ENCODE data around the gene GHDC.
"Not testable (repeated sequence)": the region's sequence is repeated elsewhere in the genome, so short reads cannot be mapped to it uniquely, and the experiment has no call there.

The GHDC gene

DNA sequence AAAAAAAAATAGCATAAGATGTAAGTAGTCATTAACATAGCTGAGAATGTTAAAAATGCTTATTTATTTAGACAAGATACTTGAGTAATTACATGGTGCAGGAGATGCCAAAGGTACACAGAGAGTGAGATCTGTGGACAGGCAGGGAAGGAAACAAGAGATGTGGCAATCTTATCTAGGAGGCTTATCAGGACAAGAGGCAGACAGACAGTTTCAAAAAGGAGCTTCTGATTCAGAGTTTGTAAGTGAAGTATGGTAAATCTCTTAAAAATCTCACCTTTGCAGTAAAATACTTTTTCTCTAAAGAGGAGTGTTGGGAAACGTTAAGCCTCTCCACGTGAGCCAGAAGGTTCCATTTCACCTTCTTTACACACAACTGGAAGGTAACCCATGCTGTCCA, 19.9 kb upstream of the GHDC start:
- DNase-seq (ENCODE audit: low read depth): no peak
- TF ChIP-seq, protein P1, sequence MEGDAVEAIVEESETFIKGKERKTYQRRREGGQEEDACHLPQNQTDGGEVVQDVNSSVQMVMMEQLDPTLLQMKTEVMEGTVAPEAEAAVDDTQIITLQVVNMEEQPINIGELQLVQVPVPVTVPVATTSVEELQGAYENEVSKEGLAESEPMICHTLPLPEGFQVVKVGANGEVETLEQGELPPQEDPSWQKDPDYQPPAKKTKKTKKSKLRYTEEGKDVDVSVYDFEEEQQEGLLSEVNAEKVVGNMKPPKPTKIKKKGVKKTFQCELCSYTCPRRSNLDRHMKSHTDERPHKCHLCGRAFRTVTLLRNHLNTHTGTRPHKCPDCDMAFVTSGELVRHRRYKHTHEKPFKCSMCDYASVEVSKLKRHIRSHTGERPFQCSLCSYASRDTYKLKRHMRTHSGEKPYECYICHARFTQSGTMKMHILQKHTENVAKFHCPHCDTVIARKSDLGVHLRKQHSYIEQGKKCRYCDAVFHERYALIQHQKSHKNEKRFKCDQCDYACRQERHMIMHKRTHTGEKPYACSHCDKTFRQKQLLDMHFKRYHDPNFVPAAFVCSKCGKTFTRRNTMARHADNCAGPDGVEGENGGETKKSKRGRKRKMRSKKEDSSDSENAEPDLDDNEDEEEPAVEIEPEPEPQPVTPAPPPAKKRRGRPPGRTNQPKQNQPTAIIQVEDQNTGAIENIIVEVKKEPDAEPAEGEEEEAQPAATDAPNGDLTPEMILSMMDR (conservative IDR thresholded peaks at IDR 0.05; ENCODE audit: low read depth, low read length): no peak
- no peak overlapping the region for H3K4me3 ChIP-seq (ENCODE audit: low read length)

DNA sequence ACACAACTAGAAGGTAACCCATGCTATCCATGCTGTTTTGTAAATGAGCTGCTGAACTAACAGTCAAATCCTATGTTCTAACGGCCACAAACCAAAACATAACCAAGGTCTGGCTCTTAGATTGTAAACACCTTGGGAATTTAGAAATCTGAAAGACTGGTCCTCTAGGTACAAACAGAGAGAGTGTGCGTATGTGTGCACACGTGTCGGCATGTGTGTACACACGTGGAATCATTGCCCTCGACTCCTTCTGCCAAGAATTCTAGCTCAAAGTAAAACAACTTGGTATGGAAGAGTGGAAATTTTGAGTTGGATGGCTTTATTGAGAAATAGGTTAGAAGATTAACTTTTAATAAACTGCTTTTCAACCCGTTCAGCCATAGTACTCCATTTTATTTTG, 18.1 kb upstream of the GHDC start:
- H3K4me3 ChIP-seq (ENCODE audit: low read length): no peak overlapping the region
- TF ChIP-seq, protein P1 (conservative IDR thresholded peaks at IDR 0.05; ENCODE audit: low read depth, low read length): no peak
- no peak for DNase-seq (ENCODE audit: low read depth)

DNA sequence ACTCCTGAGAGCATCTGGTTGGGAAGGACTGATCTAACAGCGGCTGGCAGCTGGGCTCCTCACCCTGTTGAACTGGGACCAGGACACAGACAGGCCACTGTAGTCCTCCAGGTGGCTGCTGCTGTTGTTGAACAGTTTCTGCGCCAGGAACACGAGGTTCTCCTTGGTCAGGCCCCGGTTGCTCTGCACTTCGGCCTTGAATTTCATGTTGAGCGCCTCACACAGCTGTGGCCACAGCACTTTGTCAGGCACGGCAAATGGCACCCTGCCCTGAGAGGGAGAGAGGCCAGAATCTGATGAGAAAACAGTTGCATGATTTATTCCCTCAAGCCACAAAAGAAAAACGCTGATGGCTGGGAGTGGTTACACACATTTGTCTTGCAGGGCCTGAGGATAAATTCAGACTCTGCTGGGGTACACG, 17.6 kb upstream of the GHDC start:
- H3K4me3 ChIP-seq (ENCODE audit: low read length); DNase-seq (ENCODE audit: low read depth): not testable (repeated sequence)

DNA sequence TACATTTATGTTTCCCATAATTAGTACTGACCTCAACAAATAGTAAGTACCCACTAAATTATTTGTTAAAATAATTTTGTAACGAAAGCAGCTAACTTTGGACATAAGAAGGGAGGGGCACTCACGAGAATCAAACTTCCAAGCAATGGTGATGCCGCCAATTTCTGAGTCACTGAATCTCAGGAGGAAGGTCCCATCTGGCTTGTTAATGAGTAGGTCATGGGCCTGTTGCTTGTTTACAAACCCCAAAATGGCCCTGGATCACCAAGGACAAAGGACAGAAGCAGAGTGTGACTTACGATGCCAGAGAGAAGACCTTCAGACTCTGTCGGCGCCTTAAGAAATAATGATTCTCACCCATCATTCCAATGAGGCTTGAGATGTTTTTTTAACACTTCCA, 15.8 kb upstream of the GHDC start:
- H3K4me3 ChIP-seq (ENCODE audit: low read length): no peak overlapping the region
- DNase-seq (ENCODE audit: low read depth): no peak
- TF ChIP-seq, protein P1 (conservative IDR thresholded peaks at IDR 0.05; ENCODE audit: low read depth, low read length): no peak

DNA sequence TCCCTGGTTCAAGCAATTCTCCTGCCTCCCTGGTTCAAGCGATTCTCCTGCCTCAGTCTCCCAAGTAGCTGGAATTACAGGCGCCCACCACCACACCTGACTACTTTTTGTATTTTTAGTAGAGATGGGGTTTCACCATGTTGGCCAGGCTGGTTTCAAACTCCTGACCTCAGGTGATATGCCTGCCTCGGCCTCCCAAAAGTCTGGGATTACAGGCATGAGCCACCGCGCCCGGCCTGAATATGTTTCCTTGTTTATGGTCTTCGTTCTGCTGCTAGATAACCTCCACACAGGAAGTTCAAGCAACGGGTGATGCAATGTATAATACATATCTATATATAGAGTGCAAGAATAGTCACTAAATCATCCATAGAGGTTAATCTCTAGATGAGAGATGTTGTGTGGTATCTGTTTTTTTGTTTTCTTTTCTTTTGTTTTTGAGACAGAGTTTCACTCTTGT, 11.9 kb upstream of the GHDC start:
- H3K4me3 ChIP-seq (ENCODE audit: low read length); DNase-seq (ENCODE audit: low read depth): not testable (repeated sequence)

DNA sequence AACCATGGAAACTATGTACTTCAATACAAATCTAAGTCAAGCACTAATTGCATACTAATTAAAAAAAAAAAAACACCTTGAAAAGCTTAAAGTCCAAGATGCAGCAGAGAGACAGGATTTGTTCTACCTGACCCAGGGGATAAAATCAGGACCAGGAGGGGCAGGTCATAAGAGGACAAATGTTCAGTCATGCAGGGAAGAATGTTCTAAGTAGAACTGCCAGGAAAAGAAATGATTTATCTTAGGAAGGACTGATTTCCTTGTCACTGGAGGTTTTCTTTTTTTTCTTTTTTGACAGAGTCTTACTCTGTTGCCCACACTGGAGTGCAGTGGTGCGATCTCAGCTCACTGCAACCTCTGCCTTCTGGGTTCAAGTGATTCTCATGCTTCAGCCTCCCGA, 9.1 kb upstream of the GHDC start:
- DNase-seq (ENCODE audit: low read depth): no peak
- TF ChIP-seq, protein P1 (conservative IDR thresholded peaks at IDR 0.05; ENCODE audit: low read depth, low read length): no peak
- no peak overlapping the region for H3K4me3 ChIP-seq (ENCODE audit: low read length)

DNA sequence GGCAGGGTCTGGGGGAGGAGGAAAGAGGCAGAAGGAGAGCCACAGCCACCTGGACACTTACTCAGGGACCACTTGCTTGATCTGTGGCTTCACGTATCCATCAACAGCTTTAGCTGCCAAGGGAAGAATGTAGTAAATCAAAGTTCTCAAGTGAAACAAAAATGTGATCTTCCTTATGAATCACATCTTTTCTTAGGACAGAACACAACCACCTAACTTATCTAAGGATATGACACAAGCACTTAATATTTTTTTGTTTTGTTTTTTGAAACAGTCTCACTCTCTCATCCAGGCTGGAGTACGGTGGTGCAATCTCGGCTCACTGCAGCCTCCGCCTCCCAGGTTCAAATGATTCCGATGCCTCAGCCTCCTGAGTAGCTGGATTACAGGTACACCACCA, 8.4 kb upstream of the GHDC start:
- DNase-seq (ENCODE audit: low read depth): no peak
- TF ChIP-seq, protein P1 (conservative IDR thresholded peaks at IDR 0.05; ENCODE audit: low read depth, low read length): no peak
- no peak overlapping the region for H3K4me3 ChIP-seq (ENCODE audit: low read length)

DNA sequence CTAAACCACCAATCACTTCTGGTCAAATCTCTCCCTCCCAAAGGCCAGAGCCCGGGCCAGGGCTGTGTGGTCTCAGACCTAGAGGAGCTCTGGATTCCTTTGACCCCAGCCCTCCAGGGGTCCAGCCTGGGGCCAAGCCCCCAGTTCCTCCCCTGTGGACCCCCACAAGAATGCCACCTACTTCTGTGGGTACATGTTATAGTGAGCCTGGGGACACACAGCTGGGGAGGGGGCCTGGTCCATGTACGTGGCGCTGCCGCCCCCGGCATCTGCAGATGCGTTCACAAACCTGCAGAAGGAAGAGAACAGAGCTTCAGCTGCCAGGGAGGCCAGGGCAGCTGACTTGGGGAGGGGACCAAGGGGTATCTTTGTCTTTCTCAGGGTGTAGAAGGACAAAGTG, 7.9 kb upstream of the GHDC start:
- H3K4me3 ChIP-seq (ENCODE audit: low read length): no peak overlapping the region
- TF ChIP-seq, protein P1 (conservative IDR thresholded peaks at IDR 0.05; ENCODE audit: low read depth, low read length): no peak
- DNase-seq (ENCODE audit: low read depth): no peak
